Stomach (tissue), 9 donors: ENCODE data around the gene PINK1. TPM values are rescaled to one million over a fixed set of nuclear protein-coding genes. Genes with fewer than 3 reads are reported as not detected.

Source experiments
- DNase-seq, 2 donors: peaks; one replicate each; pipeline versions ENCODE4 v3.0.0 to v3.0.0-alpha.2; 2013 to 2019
- H3K27ac ChIP-seq, 5 donors: fragments of 200-600 bp in 4 of 5; sonication (generic) in 4 of 5; one replicate each; pipeline ENCODE4 v1.5.1; 2013 to 2019; ENCODE audit warnings: mild to moderate bottlenecking in 1 of 5, moderate library complexity in 1 of 5
- H3K27me3 ChIP-seq, 3 donors: fragments of 200-600 bp; sonication (generic); one replicate each; pipeline ENCODE4 v1.5.1; 2017 to 2019; ENCODE audit warnings: mixed run types in 1 of 3
- H3K36me3 ChIP-seq, 4 donors: fragments of 200-600 bp; sonication (generic); 1 replicate in 3 of 4; 2 replicates in 1 of 4; pipeline ENCODE4 v1.5.1; 2016 to 2019
- H3K4me1 ChIP-seq, 4 donors: fragments of 200-600 bp; sonication (generic); one replicate each; pipeline ENCODE4 v1.5.1; 2016 to 2019
- H3K4me3 ChIP-seq, 4 donors: fragments of 200-600 bp; sonication (generic) in 3 of 4; one replicate each; pipeline ENCODE4 v1.5.1; 2016 to 2019; ENCODE audit warnings: mild to moderate bottlenecking in 1 of 4
- H3K9me3 ChIP-seq, 4 donors: fragments of 200-600 bp; sonication (generic); one replicate each; pipeline ENCODE4 v1.5.1; 2016 to 2019
- CTCF ChIP-seq, 7 experiments: fragments of 450-650 bp in 4 of 7; fragments of 200-600 bp in 3 of 7; sonication (generic) in 3 of 7; IDR thresholded peaks; one replicate each; pipeline ENCODE4 v1.5.1; 2016 to 2019; ENCODE audit warnings: antibody characterized with exemption in 7 of 7, control low read depth in 2 of 7, mild to moderate bottlenecking in 1 of 7
- EP300 ChIP-seq: sonication (generic); formaldehyde crosslinking; IDR thresholded peaks from one replicate; pipeline ENCODE4 v1.6.1; 2017; ENCODE audit warnings: antibody characterized with exemption
- POLR2A ChIP-seq, 4 donors: fragments of 450-650 bp; IDR thresholded peaks; one replicate each; pipeline ENCODE4 v1.6.1; 2016; ENCODE audit warnings: antibody characterized with exemption in 4 of 4, control low read depth in 2 of 4, mild to moderate bottlenecking in 1 of 4, moderate library complexity in 1 of 4
- POLR2AphosphoS5 ChIP-seq, 3 donors: sonication (generic); formaldehyde crosslinking; IDR thresholded peaks; one replicate each; pipeline ENCODE4 v1.6.1; 2016; ENCODE audit warnings: antibody characterized with exemption in 3 of 3
- WGBS, 5 donors: extraction: QIAGEN DNeasy Blood & Tissue Kit in 3 of 5; methylation state at CpG; one replicate each; pipeline versions ENCODE4 v1.1.5 to v1.1.7; 2013 to 2018; 5-methylcytosine and 5-hydroxymethylcytosine counted together
- intact Hi-C: fragments of 100-400 bp; cut with DNase I; formaldehyde crosslinking; loops from one replicate; pipeline ENCODE4 v1.15.1; 2023; ENCODE audit warnings: low total_unique reads
- polyA plus RNA-seq, 3 donors: library from polyadenylated mRNA; stranded (reverse); fragments of 200-250 nt; gene quantifications; one replicate each; pipeline ENCODE4 v1.2.3, GENCODE V29; 2013
- total RNA-seq, 5 donors: library from RNA; depleted of rRNA; stranded (reverse); fragments of >200 nt; gene quantifications; one replicate each; pipeline versions ENCODE4 v1.1.0 to v1.2.3, GENCODE V29; 2014 to 2016
- donor health status: healthy with polysubstance abuse.
- donor health status: Bipolar disorder and iron deficiency.
- donor health status: healthy.

PINK1 gene
- total and polyA plus RNA-seq, 8 donors = 21.0 to 169 (median 53.8) TPM

- intact Hi-C loops = no loop called here
- 72 to 89% (median 88%) methylated on average over 14 of the region's 14 CpGs for WGBS, 5 donors
- no peak for DNase-seq
- TF ChIP-seq EP300 = no peak
- TF ChIP-seq CTCF (IDR thresholded peaks at IDR 0.05) = no peak
- TF ChIP-seq POLR2AphosphoS5 (IDR thresholded peaks at IDR 0.05) = no peak
- no peak for TF ChIP-seq POLR2A (IDR thresholded peaks at IDR 0.05)
- no peak overlapping the region for H3K27ac ChIP-seq
- H3K4me1 ChIP-seq = no peaks in the 10 kb centered on the region
- H3K9me3 ChIP-seq = no peaks in the 10 kb centered on the region
- no peak overlapping the region for H3K4me3 ChIP-seq
- no peaks in the 10 kb centered on the region for H3K27me3 ChIP-seq
- peaks cover 55 to 100% (median 99%) of the 10 kb centered on the region in 4 donors for H3K36me3 ChIP-seq
Observed at GRCh38 chr1:20645414-20645813, 12.2 kb downstream of the PINK1 start.

GRCh38 chr1:20648438-20648837, 15.2 kb downstream of the PINK1 start:
- intact Hi-C loops = no loop called here
- no peak for DNase-seq
- H3K36me3 ChIP-seq = peaks cover 72 to 100% (median 99%) of the 10 kb centered on the region in 4 donors
- H3K4me1 ChIP-seq = no peaks in the 10 kb centered on the region
- no peak for TF ChIP-seq EP300
- TF ChIP-seq POLR2A (IDR thresholded peaks at IDR 0.05) = no peak
- no peak for TF ChIP-seq CTCF (IDR thresholded peaks at IDR 0.05)
- no peak for TF ChIP-seq POLR2AphosphoS5 (IDR thresholded peaks at IDR 0.05)
- H3K27ac ChIP-seq = no peak overlapping the region
- H3K4me3 ChIP-seq = no peak overlapping the region
- WGBS, 5 donors = 85 to 90% (median 88%) methylated on average over 11 to 13 of the region's 13 CpGs
- H3K9me3 ChIP-seq = no peaks in the 10 kb centered on the region
- H3K27me3 ChIP-seq = no peaks in the 10 kb centered on the region

- 84 to 94% (median 92%) methylated on average over 9 to 15 of the region's 15 CpGs for WGBS, 5 donors
- no peaks in the 10 kb centered on the region for H3K27me3 ChIP-seq
- no peaks in the 10 kb centered on the region for H3K4me1 ChIP-seq
- no peak overlapping the region for H3K4me3 ChIP-seq
- no peaks in the 10 kb centered on the region for H3K9me3 ChIP-seq
- H3K27ac ChIP-seq = no peak overlapping the region
- peaks cover 77 to 100% (median 99%) of the 10 kb centered on the region in 4 donors for H3K36me3 ChIP-seq
- no peak for DNase-seq
- TF ChIP-seq POLR2AphosphoS5 (IDR thresholded peaks at IDR 0.05) (no peak), POLR2A (IDR thresholded peaks at IDR 0.05) (no peak), EP300 (no peak), CTCF (IDR thresholded peaks at IDR 0.05) (no peak)
- intact Hi-C loops = no loop called here
Observed at GRCh38 chr1:20648946-20649345, 15.7 kb downstream of the PINK1 start.

GRCh38 chr1:20652300-20652699, 19.0 kb downstream of the PINK1 start:
- intact Hi-C loops = no loop called here
- TF ChIP-seq CTCF (IDR thresholded peaks at IDR 0.05) (no peak), POLR2A (IDR thresholded peaks at IDR 0.05) (no peak), EP300 (no peak), POLR2AphosphoS5 (IDR thresholded peaks at IDR 0.05) (no peak)
- no peak for DNase-seq
- no peak overlapping the region for H3K27ac ChIP-seq
- H3K4me1 ChIP-seq = peaks cover 0 to 11% (median 3%) of the 10 kb centered on the region in 4 donors
- no peaks in the 10 kb centered on the region for H3K9me3 ChIP-seq
- WGBS, 5 donors = 94 to 97% (median 94%) methylated on average over 15 of the region's 15 CpGs
- H3K36me3 ChIP-seq = peaks cover 89 to 100% (median 100%) of the 10 kb centered on the region in 4 donors
- no peaks in the 10 kb centered on the region for H3K27me3 ChIP-seq
- no peak overlapping the region for H3K4me3 ChIP-seq
